Activated CD4-positive, alpha-beta T cell treated with anti-CD3 and anti-CD28 coated beads for 48 hours (primary cell): ENCODE data around the gene HCN4.

ENCODE experiments used
- DNase-seq: peaks from one replicate; pipeline ENCODE4 v3.0.0-alpha.2; 2020

The HCN4 gene

DNA sequence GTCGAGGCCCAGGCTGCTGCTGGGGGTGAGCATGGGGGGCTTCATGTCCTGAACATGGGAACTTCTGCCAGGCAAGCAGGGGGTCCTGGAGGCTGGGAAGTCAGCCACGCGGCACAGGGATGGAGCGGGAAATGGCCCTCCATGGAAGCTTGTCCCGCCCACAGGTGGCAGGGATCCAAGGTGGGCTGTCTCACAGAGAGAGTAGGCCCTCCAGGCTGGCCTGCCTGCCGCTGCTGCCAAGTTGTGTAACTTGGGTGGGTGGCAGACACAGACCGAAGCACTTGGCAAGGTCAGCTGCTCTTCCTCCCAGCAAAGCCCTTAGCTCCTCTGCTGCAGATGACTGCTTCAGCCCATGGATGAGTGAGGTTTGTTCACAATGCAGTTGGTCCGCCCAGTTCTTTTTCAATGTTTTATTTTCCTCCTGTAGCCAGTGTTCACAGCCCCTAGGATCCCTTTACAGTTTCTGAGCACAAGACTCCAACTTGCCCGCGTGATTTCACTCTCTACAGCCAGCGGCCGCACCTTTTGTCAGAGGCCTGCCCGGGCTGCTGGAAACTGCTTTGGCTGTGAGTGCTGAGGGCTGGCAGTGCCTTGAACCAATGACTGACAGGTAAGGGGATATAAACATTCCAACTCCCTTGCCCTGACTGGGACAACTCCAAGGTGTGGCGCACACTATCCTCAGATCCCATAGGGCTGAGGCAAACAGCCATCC is 26.7 kb downstream of the HCN4 start:
- no peak for DNase-seq

- DNase-seq, result no peak
Observed at GRCh38 chr15:73340502-73341192, 28.1 kb downstream of the HCN4 start.

DNA sequence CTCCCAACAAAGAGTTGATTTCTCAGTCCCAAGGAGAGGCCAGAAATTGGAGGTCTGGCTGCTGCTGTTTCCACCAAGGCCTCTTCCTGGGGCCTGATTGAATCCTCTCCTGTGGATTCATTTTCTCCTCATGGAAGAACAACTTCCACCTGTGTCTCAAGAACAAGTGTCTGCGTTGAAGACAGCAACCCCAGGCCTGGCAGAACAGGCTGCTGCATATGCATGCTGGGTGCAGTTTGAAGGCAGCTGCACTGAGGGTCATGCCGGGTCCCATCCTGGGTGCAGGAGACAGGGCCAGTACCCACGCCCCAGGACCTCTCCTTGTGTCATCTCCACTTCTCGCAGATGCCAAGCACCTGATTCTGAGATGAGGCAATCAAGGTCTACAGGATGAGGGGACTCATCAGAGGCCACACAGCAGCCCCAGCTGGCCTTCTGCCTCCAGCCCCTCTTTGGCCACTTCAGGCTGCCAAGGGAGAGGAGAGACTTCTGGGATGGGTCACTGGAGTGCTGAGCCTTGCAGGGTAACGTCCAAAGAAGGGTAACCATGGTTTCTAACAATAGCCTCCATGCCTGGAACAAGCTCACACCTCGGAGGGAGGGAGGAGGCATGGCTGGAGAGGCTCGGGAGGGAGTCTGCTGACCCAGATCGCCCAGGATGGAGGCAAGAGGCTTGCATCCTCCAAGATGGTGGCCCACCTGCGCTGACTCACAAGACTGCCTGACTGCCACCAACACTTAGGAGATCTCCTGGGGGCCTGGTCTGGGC is 30.0 kb downstream of the HCN4 start:
- no peak for DNase-seq

GRCh38 chr15:73338058-73338457 is 30.7 kb downstream of the HCN4 start:
- no peak for DNase-seq

DNA sequence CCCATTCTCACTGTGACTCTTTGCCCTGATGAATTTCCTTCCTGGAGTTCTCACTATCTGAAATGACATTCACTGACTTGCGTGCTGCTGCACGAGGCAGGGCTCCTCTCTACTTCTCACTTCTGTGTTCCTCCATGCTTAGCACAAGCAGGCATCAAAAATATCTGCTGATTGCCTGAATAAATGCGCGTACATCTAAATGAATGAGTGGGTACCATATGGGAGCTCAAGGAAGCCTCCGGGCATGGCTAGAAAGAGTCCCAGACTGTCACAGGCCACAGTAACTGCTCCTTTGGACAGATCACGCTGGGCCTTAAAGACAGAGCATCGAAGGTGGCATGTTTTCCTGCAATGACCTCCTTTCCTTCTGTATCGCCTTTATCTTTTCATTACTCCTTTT is 31.6 kb downstream of the HCN4 start:
- DNase-seq, result no peak

DNA sequence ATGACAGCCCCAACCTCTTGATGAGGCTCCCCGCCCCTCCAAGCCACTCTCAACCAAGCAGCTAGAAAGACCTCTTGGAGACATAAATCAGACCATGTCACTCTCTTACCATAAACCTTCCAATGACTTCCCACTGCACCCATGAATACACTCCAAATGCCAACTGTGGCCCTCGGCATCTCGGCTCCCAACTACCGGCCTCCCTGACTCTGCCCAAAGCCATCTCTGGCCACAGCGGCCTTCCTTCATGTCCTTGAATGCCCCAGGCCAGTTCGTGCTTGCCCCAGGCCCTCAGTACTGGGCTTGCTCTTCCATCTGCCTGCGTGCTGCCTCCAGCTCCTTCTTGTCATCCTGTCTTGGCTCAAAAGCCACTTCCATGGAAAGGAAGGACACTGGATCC is 32.0 kb downstream of the HCN4 start:
- no peak for DNase-seq

GRCh38 chr15:73335471-73335870 is 33.3 kb downstream of the HCN4 start:
- DNase-seq, result no peak

DNA sequence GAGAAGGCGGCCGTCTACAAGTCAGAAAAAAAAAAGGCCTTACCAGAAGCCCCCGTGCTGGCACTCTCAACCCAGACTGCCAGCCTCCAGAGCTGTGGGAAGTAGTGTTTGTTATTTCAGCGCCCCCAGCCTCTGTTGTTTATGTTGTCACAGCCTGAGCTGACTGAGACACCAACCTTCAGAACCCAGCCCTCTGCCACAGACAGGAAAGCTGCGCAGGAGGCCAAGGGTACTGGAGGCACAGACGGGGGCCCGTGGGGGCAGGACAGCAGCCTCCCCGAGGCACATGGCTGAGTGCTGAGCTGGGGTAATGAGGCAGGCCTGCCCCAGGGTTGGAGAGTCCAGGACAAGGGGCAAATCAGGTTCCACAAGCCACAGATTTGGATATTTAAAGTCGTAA is 33.7 kb downstream of the HCN4 start:
- DNase-seq, result no peak

DNA sequence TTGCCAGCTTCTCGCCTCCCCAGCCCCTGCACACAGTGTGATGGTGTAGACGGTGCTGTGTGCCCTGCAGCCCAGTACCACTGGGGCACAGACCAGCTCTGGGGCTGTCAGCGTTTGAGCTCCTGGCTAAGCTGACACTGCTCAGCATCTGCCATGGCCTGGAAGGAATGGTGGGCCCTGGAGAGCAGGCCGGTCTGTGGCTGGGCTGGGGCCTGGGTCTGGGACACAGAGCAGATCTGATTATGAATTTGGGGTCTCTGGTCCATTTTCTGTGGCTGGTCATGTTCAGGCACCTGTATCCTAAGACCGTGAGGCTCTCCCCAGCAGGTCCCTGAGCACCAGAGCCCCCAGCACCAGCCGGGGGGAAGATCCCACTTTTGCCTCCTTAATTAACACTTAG is 34.7 kb downstream of the HCN4 start:
- no peak for DNase-seq

DNA sequence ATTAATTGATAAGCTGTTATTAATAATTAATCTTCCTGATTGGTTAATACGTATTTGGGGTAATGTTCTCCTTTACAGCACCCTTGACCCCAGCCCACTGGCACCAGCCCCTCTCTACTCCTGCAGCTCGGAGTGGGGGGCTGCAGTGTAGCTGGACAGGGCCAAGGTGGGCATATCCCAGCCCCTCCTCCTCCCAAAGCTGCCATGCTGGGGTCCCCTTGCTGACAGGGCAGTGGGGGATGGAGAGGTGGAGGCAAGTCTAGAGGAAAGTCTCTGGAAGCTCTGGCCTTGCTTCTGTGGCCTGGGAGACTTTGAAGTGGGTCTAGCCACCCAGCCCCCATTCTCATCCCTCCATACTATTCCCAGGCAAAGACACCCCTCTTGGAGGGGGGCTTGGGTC is 35.8 kb downstream of the HCN4 start:
- no peak for DNase-seq

- no peak for DNase-seq
Observed at GRCh38 chr15:73331991-73332925, 36.5 kb downstream of the HCN4 start.

- DNase-seq, result no peak
Observed at GRCh38 chr15:73331501-73331900, 37.3 kb downstream of the HCN4 start.

GRCh38 chr15:73330206-73331051 is 38.3 kb downstream of the HCN4 start:
- no peak for DNase-seq

- DNase-seq, result no peak
Observed at GRCh38 chr15:73329501-73330200, 39.1 kb downstream of the HCN4 start.

- no peak for DNase-seq
Observed at GRCh38 chr15:73328981-73329380, 39.8 kb downstream of the HCN4 start.

DNA sequence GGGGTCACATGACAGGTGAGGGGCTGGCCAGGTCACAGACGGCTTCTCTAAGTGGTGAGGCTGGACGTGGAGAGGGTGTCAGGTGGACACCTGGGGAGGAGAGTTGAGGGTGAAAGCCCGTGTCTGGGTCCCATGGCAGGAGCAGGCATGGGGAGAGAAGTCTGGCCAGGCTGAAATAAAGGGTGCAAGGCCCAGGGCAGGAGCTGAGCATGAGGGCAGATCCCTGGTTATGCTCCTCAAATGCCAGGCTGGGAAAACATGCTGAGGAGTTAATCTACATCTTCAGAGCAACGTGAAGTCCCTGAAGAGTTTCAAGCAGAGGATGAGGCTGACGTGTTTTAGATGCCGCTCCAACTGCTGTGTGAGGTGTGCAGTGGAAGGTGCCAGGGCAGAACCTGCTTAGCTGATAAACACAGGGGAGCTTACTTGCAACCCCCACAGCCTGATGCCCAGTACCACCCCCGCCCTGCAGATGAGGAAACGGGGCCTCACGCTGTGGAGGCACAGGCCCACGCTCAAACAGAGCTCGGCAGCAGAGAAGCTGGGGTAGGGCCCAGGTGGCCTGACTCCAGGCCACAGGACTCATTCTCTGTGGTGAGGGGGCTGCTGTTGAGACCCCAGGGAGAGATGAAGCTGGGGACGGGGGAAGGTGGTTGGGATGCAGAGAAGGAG is 40.5 kb downstream of the HCN4 start:
- no peak for DNase-seq

- DNase-seq, result no peak
Observed at GRCh38 chr15:73326157-73326556, 42.6 kb downstream of the HCN4 start.

DNA sequence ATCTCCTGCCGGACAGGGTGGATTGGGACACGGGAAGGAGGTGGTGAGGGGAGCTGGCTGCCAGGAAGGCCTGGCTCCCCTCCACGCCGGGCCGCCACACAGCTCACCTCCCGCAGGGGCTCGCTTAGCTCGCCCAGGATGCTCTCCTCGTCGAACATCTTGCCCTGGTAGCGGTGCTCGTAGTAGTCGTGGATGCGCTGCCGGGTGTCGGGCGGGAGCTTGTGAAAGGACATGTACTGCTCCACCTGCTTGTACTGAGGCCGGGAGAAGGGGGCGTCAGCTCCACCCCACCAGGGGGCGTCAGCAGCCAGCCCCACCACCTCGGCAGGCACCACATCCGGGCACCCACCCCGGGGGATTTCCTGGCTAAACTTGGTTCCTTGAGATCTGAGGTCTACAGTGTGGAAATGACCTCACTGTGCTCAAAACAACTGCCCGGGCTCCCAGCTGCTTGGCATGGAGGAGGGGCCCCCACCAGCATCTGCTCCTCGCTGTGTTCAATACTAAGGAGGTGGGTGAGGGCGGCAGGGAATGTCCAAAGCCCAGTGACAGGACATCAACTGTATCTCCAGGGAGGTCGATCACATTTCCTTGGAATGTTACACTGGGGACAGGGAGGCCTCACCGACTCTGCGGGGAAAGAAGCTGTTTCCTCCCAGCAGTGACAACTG is 43.4 kb downstream of the HCN4 start:
- DNase-seq, result peak; percentile 24

GRCh38 chr15:73324496-73325170 is 44.1 kb downstream of the HCN4 start:
- DNase-seq, result no peak
